HG03139 (cell line): ENCODE measurements around the gene PEAK3.
A peak's percentile ranks its signal among the peaks of the same experiment; 100 is the strongest.

Experiments
- ATAC-seq: cut with Tn5 transposase; IDR thresholded peaks from one replicate; pipeline ENCODE4 v1.9.1; 2021; ENCODE audit not compliant: unreplicated experiment

The PEAK3 gene

DNA sequence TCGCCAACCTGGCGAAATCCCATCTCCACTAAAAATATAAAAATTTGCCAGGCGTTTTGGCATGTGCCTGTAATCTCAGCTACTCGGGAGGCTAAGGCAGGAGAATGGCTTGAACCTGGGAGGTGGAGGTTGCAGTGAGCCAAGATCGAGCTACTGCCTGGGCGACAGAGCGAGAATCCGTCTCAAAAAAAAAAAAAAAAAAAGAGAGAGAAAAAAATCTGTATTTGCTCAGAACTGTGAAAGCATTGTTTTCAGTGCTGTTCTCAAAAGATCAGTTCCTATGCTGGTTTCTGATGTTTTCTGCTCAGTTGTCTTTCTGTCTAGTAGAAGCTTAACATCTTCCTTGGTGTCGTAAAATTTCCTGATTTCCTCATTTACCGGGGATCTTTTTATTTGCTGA is 42.8 kb downstream of the PEAK3 start:
- no peak for ATAC-seq

DNA sequence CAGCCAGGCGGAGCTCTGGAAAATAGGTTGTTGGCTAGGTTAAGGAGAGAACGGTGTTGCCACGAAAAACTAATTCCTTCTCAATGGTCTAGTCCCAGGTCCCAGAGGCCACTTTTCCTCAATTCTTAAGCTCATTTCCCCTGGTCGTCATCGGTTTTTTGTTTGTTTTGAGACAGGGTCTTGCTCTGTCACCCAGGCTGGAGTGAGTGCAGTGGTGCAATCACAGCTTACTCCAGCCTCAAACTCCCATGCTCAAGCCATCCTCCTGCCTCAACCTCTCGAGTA is 44.2 kb downstream of the PEAK3 start:
- no peak for ATAC-seq

- no peak for ATAC-seq
Measured at GRCh38 chr19:2237051-2237868, 44.7 kb downstream of the PEAK3 start.

DNA sequence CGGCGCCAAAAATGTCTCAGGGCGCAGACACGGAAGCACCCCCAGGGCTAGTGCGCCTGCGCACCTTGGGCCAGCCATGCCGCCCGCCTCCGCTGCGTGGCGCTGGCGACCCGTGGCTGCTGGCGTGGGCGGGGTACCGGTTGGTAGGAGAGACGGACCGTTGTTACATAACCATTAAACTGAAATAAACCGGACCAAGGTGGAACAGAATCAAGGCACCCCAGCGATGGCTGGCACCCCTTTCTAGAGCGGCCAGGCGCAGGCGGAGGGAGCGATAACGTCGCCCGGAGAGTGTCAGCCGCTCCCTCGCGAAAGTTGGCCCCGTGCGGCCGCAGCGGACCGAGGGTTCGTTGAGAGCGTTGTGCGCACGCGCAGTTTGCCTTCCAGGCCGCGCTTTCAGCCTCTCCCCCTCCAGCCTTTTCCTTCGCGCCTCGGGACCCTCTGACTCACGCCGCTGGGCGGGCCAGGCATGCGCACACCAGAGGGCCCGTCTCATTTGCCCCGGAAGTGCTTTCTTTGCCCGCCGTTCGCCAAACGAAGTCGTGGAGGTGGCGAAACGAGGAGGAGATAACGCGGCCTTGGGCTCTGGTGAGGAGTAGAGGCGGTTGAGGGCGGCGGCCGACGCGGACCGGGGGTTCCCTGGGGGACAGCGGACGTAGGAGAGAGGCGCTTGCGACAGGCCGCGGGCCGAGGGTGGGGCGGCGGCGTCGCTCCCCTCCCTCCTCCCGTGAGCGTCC is 45.5 kb downstream of the PEAK3 start, which contains the start of the genes PLEKHJ1 and SF3A2:
TSS of gene PLEKHJ1 (minus strand) at position 16 of the 737 bp plus-strand sequence. CDS start 81 bp downstream, outside the sequence.
TSS of gene SF3A2 (plus strand) at position 511 of the 737 bp plus-strand sequence. CDS start 6,595 bp downstream, outside the sequence.
- ATAC-seq, result peak; percentile 67

GRCh38 chr19:2236064-2236313 is 46.0 kb downstream of the PEAK3 start:
- ATAC-seq, result peak; percentile 22

DNA sequence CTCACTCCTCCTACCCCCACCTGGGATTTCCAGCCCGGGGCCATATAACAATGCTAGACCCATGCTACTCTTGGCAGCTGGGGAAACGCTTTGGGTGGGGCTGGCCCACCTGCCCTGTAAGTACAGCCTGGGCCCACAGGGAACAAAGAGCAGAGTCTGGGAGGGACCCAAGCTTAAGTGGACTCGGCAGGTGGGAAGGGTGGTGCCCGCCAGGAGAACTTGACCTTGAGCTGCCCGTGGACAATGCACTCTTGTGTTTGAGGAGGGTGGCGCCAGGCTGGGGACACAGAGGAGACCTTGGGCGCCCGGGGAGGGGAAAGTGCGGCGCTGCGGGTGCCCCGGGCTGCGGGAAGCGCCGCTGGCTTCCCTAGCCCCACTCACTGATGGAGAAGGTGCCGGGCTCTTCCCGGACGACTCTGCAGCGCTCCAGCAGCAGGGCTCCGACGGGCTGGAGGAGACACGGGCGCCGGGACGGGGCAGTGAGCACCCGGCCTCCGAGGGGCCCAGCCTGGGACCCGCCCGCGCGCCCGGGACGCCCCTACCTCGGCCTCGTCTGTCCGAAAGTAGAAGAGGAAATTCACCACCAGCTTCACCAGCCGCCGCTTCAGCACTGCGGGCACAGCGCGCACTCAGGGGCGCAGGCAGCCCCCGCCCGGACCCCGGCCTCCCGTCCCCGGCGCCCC is 46.5 kb downstream of the PEAK3 start:
- peak; percentile 8 for ATAC-seq

DNA sequence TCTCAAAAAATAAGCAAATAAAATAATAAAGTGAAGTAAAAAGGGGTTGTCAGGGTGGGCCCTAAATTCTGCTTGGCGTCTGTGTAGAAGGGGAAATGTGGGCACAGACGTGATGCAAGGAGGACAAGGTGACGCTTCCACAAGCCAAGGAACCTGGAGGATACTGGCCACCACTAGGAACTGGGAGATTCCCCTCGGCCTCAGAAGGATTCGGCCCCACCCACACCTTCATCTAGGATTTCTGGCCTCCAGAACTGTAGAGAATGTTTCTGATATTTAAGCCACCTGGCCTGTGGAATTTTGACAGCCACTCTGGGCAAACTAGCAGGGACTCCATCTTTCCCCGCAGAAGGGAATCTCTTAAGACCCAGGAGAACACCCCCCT is 47.0 kb downstream of the PEAK3 start:
- ATAC-seq, result no peak

- no peak for ATAC-seq
Measured at GRCh38 chr19:2233601-2234280, 48.2 kb downstream of the PEAK3 start.

DNA sequence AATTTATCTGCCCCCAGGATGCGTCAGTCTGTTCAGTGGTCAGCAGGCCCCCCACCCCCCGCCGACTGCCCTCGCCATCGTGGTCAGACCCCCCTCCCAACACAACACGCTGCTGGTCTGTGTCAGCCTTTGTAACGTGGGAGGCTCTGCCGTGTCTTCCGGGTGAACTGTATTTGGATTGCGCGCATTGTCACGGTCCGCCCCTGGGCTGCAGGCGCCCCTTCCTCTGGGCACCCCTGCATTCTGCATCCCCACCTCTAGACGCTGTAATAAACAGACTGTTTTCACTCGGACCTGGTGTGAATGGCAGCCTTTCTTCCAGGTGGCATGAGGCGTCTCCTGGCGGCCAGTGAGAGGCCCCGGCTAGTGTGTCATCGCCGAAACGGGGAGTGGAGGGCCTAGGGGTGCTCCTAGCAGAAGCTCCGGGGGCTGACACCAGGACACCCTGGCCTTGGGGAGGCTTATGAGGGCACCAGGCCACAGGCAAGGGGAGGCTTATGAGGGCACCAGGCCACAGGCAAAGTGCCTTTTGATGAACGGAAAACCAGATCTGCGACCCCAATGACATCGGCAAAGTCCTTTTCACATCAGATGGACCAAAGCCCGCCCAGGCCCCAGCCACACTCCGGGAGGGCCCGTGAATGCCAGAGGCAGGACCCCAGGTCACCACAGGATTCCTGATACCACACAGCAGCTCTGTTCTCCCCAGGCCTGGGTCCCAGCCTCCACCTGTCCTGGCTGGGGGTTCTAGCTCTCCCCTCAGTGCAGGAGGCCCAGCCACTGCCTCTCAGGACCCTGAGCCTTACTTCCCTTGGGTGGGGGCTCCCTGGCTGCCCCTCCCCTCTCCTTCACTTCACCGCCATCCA is 49.5 kb downstream of the PEAK3 start:
- no peak for ATAC-seq

- no peak for ATAC-seq
Measured at GRCh38 chr19:2231621-2232221, 50.3 kb downstream of the PEAK3 start.

- no peak for ATAC-seq
Measured at GRCh38 chr19:2230807-2231533, 51.0 kb downstream of the PEAK3 start.

DNA sequence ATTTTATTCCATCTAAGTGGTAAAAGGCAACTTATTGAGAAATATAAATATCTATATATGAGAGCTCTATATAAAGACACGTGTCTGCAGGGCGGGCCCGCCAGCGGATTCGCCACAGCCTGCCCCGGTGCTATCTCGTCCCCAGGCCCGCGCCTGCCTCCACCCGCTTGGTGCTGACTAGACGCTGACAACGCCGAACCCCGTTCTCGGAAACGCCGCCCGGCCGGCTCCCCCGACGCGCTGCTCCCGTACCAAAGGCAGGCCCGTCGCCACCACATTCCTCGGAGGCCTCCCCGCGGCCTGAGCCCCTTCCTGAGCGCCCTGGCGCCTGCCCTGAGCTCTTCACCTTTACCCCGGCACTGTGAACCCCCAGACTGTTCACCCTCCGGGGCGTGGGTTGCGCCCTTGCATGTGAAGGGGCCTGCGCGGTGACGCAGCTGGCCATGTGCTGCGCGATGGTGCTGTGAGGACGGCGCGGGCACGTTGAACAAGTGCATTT is 51.9 kb downstream of the PEAK3 start:
- no peak for ATAC-seq

- ATAC-seq, result no peak
Measured at GRCh38 chr19:2229103-2230032, 52.6 kb downstream of the PEAK3 start.

- ATAC-seq, result no peak
Measured at GRCh38 chr19:2228157-2229030, 53.6 kb downstream of the PEAK3 start.

DNA sequence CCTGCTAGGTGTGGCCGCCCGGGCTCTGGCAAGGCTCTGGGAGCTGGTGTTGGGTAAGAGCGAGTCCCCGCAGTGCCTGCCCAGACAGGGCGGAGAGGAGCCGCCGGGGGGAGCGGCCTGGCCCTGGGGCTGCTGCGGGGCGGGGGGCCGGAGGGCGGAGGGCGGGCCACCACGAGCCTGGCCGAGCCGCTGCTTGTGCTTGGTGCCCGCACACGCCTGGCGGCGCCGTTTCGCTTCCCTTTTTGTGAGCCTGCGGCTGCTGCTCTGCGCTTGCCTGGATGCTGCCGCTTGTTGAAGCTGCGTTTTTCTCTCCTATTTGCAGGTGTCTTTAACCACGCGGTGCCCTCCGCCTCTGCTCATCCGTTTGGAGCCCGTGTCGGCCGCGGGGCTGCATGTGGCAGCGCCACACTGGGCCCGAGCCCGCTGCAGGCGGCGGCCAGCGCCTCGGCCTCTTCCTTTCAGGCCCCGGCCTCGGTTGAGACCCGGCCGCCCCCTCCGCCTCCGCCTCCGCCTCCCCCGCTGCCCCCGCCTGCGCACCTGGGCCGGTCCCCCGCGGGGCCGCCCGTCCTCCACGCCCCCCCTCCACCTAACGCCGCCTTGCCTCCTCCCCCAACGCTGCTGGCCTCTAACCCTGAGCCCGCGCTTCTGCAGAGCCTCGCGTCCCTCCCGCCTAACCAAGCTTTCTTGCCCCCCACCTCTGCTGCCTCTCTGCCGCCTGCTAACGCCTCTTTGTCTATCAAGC is 54.4 kb downstream of the PEAK3 start:
- ATAC-seq, result no peak

- ATAC-seq, result no peak
Measured at GRCh38 chr19:2226840-2227360, 55.1 kb downstream of the PEAK3 start.
